Rectal smooth muscle tissue (tissue), 1 donor: Measurements from ENCODE around the gene ZNF280D.

Experiments
- H3K27ac ChIP-seq: one replicate; pipeline ENCODE4 v1.7.0; 2013; ENCODE audit warnings: low read depth, low read length, inconsistent platforms
- H3K27me3 ChIP-seq: one replicate; pipeline ENCODE4 v1.7.0; 2013; ENCODE audit warnings: low read length; ENCODE audit not compliant: control insufficient read depth, insufficient read depth
- H3K36me3 ChIP-seq: one replicate; pipeline ENCODE4 v1.7.0; 2013; ENCODE audit warnings: low read length; ENCODE audit not compliant: control insufficient read depth, insufficient read depth
- H3K4me1 ChIP-seq: one replicate; pipeline ENCODE4 v1.7.0; 2013; ENCODE audit warnings: low read length; ENCODE audit not compliant: control insufficient read depth, insufficient read depth
- H3K4me3 ChIP-seq: one replicate; pipeline ENCODE4 v1.7.0; 2013; ENCODE audit warnings: low read length
- H3K9ac ChIP-seq: one replicate; pipeline ENCODE4 v1.7.0; 2013; ENCODE audit warnings: low read length

Gene ZNF280D

GRCh38 chr15:56602253-56602652 is 131.1 kb downstream of the ZNF280D start:
- Histone ChIP-seq H3K27me3 (no peaks in the 10 kb centered on the region), H3K9ac (no peak overlapping the region), H3K36me3 (no peaks in the 10 kb centered on the region), H3K4me1 (no peaks in the 10 kb centered on the region), H3K27ac (no peak overlapping the region), H3K4me3 (no peak overlapping the region)

DNA sequence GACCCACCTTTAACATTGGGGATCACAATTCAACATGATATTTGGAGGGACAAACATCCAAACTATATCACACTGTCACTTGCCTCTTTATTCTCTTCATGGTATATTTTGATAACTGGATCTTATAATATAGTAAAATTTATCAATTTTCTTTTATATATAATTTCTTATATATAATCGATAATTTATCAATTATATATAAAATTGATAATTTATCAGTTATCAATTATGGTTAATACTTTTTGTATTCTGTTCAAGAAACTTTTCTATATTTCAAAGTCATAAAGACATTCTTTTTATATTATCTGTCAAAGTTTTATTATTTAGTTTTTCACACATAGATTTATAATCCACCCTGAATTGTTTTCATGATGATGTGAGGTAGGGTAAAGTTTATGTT is 132.9 kb downstream of the ZNF280D start:
- H3K36me3 ChIP-seq = no peaks in the 10 kb centered on the region
- H3K9ac ChIP-seq = no peak overlapping the region
- no peaks in the 10 kb centered on the region for H3K27me3 ChIP-seq
- H3K27ac ChIP-seq = no peak overlapping the region
- no peak overlapping the region for H3K4me3 ChIP-seq
- H3K4me1 ChIP-seq = no peaks in the 10 kb centered on the region

GRCh38 chr15:56598991-56599390 is 134.3 kb downstream of the ZNF280D start:
- Histone ChIP-seq H3K4me3 (no peak overlapping the region), H3K9ac (no peak overlapping the region), H3K27ac (no peak overlapping the region), H3K4me1 (no peaks in the 10 kb centered on the region), H3K27me3 (no peaks in the 10 kb centered on the region), H3K36me3 (no peaks in the 10 kb centered on the region)

- Histone ChIP-seq H3K36me3 (no peaks in the 10 kb centered on the region), H3K27ac (no peak overlapping the region), H3K4me3 (no peak overlapping the region), H3K27me3 (no peaks in the 10 kb centered on the region), H3K4me1 (no peaks in the 10 kb centered on the region), H3K9ac (no peak overlapping the region)
Measured at GRCh38 chr15:56587686-56588085, 145.6 kb downstream of the ZNF280D start.

- Histone ChIP-seq H3K27ac (no peak overlapping the region), H3K4me3 (no peak overlapping the region), H3K36me3 (no peaks in the 10 kb centered on the region), H3K4me1 (no peaks in the 10 kb centered on the region), H3K27me3 (no peaks in the 10 kb centered on the region), H3K9ac (no peak overlapping the region)
Measured at GRCh38 chr15:56586206-56586605, 147.1 kb downstream of the ZNF280D start.

DNA sequence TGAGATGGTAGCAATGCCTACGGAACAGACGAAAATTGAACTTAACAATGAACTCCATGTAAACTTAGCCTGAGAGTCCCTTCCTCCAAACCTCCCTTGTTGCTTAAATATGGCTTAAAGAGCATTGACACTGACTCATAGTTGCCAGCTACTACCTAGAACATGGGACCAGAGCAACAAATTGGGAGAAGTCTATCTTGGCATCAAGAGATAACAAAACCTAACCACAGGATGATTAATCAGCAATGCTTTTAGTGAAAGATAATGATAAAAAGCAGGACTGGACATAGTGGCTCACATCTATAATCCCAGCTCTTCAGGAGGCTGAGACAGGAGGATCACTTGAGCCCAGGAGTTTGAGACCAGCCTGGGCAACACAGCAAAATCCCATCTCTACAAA is 150.5 kb downstream of the ZNF280D start:
- H3K4me1 ChIP-seq = no peaks in the 10 kb centered on the region
- H3K4me3 ChIP-seq = no peak overlapping the region
- no peak overlapping the region for H3K27ac ChIP-seq
- H3K36me3 ChIP-seq = no peaks in the 10 kb centered on the region
- H3K27me3 ChIP-seq = no peaks in the 10 kb centered on the region
- no peak overlapping the region for H3K9ac ChIP-seq
